Stimulated activated CD4-positive, alpha-beta T cell treated with anti-CD3 and anti-CD28 coated beads, Interleukin-15, amount 100 ng/mL, for 48 hours (primary cell): ENCODE data around the gene WDR5B.
A peak's percentile ranks its signal among the peaks of the same experiment; 100 is the strongest.

ENCODE experiments used
- DNase-seq, 2 donors: peaks; one replicate each; pipeline ENCODE4 v3.0.0-alpha.2; 2020; ENCODE audit warnings: low read depth in 2 of 2

The WDR5B gene

GRCh38 chr3:122409446-122409845 lies 6.4 kb downstream of the WDR5B start:
- DNase-seq, result no peak

DNA sequence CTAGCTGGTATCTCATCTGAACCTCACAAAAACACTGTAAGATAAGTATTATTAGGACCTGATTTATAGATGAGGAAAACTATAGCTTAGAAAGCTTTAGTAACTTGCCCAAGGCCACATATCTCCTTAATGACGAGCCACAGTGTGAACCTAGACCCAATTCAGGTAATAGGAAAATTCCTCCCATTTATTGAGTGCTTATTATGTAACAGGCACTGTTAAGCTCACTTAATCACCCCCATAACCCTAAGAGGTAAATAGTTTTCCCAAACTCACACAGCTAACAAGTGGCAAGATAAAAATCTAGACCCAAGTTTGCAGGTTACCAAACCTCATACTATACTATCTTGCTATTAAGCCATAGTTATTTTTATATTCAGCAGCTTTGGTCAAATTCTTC lies 7.9 kb downstream of the WDR5B start:
- no peak for DNase-seq

DNA sequence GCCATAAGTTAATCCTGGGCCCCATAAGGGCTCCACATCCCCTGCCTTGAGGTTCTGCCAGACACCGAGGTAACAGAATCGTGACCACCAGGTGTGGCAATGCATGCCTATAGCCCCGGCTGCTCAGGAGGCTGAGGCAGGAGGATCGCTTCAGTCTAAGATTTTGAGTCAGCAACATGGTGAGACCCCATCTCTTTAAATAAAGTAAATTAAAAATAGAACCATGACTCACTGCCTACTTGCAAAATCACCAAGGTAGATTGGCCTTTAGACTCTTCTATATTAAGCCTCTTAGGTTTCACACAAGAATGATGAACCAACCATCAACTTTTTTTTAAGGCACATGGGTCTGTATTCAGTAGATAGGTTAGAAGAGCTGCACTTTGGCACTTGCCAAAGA lies 9.7 kb downstream of the WDR5B start:
- DNase-seq, result no peak

DNA sequence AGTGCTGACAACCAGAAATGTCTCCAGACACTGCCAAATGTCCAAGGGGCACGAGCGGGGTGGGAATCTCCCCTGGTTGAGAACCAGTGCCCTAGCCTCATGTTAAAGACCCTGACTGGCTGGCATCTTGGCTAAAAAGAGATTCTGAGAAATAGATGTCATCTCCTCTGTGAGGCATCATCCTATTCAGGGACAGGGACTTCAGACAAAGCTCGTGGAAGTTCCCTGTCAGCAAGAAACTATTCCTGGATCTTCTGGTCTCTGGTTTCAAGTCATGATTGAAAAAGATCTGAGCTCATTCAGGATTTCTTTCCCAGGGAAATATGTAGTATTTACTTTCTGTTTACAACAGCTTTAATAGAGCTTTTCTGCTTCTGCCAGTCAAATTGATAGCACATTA lies 10.8 kb downstream of the WDR5B start:
- DNase-seq, result no peak

- no peak for DNase-seq
These were observed 12.4 kb downstream of the WDR5B start for GRCh38 chr3:122403489-122403888.

GRCh38 chr3:122398920-122399319 lies 16.9 kb downstream of the WDR5B start:
- DNase-seq, result no peak

- DNase-seq, result no peak
These were observed 18.7 kb downstream of the WDR5B start for GRCh38 chr3:122397201-122397600.

DNA sequence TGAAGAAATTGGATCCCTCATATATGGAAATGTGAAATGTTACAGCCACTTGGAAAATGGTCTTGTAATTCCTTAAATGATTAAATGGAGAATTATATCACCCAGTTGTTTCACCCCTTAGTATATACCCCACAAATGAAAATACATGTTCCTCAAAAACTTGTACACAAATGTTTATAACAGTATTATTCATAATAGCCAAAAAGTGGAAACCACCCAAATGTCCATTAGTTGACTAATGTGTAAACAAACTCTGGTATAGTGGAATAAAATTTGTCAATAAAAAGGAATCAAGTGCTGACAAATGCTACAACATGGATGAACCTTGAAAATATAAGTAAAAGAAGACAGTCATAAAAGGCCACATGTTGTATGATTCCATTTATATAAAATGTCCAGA lies 19.4 kb downstream of the WDR5B start:
- no peak for DNase-seq

DNA sequence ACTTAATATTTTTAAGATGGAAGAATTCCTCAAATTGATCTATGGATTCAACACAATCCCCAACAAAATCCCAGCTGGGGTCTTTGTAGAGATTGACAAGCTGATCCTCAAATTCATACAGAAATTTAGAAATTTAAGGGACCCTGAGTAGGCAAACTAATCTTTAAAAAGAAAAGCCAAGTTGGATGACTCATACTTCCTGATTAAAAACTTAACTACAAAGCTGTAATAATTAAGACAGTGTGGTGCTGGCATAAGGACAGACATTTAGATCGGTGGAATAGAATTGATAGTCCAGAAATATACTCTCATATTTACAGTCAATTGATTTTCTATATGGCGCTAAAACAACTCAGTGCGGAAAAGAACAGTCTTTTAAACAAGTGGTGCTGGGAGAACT lies 20.3 kb downstream of the WDR5B start:
- no peak for DNase-seq

GRCh38 chr3:122394173-122394572 lies 21.7 kb downstream of the WDR5B start:
- no peak for DNase-seq

DNA sequence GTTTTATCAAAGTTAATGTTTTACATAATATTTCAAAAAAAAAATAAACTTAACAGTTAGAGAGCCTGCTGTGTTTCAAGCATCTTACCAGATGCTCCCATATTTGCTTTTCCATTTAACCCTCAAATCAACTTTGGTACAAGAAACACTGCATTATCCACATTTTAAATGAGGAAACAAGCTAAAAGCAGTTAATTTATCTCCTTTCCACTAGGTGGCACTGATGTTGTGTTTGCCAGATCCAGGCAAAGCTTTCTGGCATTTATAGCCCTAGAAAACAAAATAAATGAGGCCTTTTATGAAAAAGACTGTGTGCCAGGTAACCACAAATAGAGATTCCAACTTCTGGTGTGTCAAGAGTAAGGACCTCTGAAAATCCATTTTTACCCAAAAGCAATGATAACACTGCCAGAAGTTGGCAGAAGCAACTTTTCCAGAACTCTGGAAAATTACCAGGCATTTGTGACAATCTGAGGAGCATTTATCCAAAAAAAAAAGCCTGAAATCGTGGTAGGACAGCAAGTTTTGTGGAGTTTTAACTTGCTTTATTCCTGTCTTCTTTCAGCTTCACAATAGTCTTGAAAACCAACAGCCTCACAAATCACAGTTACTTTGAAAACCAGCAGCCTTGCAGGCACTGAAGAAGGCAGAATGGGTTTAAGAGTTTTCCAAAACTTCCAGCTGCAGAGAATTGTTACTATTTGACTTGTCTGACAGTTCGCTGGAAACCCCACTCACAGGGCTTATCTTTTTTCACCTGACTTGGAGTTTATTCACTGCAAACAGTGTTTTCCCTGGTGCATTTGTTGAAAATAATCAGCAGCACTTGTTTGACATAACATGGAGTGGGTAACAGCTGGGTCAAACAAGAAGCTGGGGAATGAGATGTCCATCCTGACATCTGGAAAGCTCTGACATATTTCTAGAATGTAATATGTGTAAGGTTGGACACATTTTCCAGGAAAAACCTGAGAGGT lies 22.7 kb downstream of the WDR5B start:
- no peak for DNase-seq

DNA sequence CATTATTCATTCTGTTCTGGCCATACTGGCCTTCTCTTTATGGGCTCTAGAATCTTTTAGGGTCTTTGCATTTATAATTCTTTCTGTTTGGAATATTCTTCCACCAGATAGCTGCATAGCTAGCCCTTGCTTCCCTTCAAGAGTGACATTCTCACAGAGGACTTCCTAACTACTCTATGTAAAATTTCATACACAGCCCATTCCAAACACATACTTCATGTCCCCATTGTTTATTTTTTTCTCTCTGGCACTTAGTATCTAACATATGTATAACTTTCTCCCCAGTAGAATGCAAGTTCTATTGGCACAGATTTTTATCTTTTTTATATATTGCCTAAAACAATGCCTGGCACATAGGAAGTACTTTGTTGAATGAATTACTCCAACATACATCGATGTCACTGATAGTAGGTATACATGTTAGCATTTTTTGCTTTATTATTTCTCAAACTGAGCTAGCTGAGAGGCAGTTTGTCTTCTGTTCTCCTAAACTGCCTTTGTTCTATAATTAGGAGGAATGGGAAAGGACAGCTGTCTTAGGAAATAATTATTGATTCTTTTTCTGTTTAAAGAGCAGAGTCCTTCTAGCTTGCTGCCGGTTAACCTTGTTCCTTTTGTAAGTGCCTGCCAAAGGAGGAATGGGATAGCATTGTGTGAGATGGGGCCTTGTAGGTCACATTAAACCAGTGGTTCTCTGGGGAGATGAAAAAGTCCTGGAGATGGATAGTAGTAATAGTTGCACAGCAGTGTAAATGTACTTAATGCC lies 24.0 kb downstream of the WDR5B start:
- DNase-seq, result no peak

DNA sequence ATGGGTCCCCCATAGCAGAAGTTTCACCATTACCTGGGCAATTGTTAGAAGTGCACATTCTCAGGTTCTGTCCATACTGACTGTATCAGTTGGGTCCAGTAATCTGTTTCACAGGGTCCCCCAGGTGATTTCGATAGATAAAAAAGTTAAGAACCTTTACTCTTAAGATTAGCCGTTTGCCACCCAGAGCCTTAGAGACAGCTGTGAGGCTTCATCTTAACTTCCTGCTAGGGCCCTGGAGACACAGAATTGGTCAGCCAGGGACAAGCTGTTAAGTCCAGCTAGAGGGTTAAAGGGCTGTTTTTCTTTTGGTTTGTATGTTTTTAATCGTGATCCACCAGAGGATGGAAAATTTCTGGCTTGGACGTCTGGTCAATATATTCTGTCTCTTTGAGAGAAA lies 25.2 kb downstream of the WDR5B start:
- DNase-seq, result no peak

DNA sequence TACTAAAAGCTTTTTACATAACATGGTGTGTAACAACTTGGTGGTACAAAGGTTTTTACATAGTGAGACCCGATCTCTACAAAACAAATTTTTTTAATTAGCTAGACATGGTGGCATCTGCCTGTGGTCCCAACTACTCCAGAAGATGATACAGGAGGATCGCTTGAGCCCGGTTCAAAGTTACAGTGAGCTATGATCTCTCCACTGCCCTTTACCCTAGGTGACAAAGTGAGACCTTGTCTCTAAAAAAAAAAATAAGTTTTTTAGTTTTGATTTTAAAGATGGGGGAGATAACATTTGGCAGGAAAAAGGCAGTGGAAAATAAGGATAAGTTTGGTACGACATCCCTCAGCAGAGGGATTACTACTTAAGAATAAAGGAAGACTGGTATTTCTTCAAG lies 26.0 kb downstream of the WDR5B start:
- DNase-seq, result no peak

- DNase-seq, result no peak
These were observed 26.7 kb downstream of the WDR5B start for GRCh38 chr3:122389197-122389596.

GRCh38 chr3:122387709-122388108 lies 28.2 kb downstream of the WDR5B start:
- DNase-seq, result no peak

DNA sequence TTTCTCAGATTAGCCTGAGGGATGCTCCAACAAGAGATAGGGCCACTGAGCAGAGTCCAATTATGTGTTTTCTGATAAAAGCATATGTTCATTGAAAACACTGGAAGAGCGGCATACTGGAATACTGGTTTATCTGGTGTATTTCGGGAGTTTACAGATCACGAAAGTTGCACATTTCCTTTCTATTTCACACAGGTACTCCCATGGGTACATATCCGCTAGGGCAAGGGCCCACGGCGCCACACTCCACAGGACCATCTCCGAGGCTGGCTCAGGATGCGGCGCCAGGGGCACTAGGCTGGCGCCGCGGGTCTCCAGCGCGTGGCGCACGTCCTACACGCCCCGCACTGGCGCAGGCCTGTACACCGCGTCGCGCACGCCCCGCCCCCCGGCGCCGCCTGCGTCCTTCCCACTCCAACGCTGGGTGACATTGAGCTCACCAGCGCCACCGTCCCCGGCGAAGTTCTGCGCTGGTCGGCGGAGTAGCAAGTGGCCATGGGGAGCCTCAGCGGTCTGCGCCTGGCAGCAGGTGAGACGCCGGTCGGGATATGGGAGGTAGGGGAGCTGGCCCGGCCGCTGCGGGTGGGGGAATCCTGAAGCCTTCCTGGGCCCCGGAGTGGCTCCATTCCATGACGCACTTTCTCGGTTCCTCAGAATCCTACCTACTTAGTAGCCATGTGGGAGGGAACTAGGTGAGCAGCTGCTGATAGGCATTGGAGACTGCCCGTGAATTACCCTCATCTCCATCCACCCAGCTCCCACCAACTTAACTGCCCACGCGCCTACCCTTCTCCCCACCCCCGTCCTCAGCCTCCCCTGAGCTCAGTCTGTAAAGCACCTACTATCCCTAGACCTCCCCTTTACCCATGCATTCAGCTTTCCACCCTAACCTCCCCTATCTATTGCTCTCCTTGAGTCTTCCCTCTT lies 31.8 kb downstream of the WDR5B start, which contains the start of gene FAM162A:
Gene FAM162A, plus strand, starts transcription at position 412 of the 927 bp plus-strand sequence. Its CDS starts 84 bp downstream, at position 496.
- peak; percentile 86 to 92 for DNase-seq

DNA sequence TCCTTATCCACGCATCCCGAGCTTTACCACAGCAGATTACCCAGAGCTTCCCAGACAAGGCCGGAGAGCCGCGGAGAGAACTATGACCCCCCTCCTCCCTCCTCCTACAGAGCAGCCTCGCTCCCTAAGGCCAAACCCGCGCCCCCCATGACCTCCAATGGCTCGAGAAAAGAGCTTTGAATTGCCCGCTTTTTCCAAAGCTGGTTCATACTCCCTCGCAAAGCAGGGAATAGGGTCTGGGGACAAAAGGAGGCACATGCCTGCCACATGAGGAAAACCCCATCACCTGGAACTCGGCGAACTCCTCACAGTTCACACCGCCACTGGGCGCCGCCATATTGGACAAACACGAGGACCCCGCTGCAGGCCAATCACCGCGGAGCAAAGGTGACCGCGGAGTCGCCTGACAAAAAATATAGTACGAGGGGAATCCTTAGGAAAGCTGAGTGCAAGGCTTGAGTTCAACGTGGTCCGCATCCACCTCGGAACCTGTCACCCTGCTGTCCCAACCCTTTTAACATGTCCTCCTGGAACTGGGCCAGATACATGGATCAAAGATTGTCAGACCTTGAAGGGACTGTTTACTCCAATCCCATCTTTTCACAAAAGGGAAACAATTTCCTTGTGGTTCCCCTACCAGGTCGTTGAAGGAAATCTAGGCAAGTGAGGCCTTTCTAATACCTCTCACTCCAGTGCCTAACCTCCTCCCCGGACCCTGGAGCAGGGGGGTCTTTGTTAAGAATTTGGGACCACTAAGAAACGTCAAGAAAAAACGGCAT lies 32.8 kb downstream of the WDR5B start, which contains the start of gene MIX23:
Gene MIX23, minus strand, starts transcription at position 344 of the 779 bp plus-strand sequence. Its CDS starts 7 bp downstream, at position 337.
- peak; percentile 75 to 82 for DNase-seq

GRCh38 chr3:122377975-122378374 lies 37.9 kb downstream of the WDR5B start:
- DNase-seq, result no peak

DNA sequence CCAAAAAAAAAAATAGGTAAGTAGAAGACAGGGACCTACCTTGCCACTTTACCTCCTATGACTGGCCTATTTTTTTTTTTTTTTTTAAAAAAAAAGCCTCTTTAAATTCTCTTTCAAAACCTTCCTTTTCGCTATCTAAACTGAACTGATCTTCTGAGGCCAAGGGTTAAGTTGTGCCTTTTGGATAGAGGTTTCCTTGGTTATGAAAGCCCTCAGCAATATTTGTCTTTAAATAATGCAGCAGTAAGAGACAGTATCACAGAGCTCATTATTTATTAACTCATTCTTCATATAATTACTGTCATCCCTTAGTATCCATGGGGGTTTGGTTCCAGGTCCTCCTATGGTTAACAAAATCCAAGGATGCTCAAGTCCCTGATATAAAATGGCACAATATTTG lies 41.8 kb downstream of the WDR5B start:
- DNase-seq, result no peak

- DNase-seq, result no peak
These were observed 49.5 kb downstream of the WDR5B start for GRCh38 chr3:122366379-122366749.
